Measurements from ENCODE around the gene BMPER.

DNA sequence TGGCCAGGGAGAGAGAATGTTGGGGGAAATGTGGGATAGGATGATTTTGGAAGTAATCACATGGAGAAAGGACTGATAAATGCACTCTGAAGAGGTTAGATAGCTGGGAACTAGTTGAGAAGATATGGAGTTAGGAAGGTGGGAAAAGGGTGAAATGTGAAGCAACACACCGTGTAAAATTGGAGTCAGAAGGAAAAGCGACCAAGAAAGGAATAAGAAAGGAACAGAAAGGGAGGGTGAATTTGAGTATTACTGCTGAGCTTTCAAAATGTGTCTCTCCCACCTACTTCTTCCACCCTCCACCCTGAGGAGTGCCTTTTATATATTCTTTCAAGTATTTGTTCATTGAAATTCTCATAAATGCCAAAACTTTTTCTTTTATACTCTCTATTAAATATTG, 171.8 kb downstream of the BMPER start:
- TF ChIP-seq POLR2A (IDR thresholded peaks at IDR 0.05; ENCODE audit: low read depth) (no peak), POLR2AphosphoS5 (IDR thresholded peaks at IDR 0.05) (no peak)
- TF ChIP-seq, protein P1, sequence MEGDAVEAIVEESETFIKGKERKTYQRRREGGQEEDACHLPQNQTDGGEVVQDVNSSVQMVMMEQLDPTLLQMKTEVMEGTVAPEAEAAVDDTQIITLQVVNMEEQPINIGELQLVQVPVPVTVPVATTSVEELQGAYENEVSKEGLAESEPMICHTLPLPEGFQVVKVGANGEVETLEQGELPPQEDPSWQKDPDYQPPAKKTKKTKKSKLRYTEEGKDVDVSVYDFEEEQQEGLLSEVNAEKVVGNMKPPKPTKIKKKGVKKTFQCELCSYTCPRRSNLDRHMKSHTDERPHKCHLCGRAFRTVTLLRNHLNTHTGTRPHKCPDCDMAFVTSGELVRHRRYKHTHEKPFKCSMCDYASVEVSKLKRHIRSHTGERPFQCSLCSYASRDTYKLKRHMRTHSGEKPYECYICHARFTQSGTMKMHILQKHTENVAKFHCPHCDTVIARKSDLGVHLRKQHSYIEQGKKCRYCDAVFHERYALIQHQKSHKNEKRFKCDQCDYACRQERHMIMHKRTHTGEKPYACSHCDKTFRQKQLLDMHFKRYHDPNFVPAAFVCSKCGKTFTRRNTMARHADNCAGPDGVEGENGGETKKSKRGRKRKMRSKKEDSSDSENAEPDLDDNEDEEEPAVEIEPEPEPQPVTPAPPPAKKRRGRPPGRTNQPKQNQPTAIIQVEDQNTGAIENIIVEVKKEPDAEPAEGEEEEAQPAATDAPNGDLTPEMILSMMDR (IDR thresholded peaks at IDR 0.05), result no peak

Measured in esophagus muscularis mucosa (tissue), 3 donors.